Endothelial cell of umbilical vein (primary cell): ENCODE measurements around the gene GTSF1L. TPM values are rescaled to one million over a fixed set of nuclear protein-coding genes. Genes with fewer than 3 reads are reported as not detected.

ENCODE experiments used
- BruUV-seq: library from RNA; stranded (reverse); fragments of 400-500 nt; replicated peaks from 2 replicates; lab custom pipeline; 2021; lab: Mats Ljungman, UMichigan
- CTCF ChIA-PET: fragments of 300-600, 350-600 bp; sonication (Branson Sonifier 250); formaldehyde crosslinking; loops from one replicate; lab custom pipeline; 2021; ENCODE audit warnings: antibody characterized with exemption, inconsistent platforms; lab: Charles Lee
- POLR2A ChIA-PET: fragments of 300-600, 350-600 bp; sonication (Branson Sonifier 250); formaldehyde crosslinking; loops from one replicate; lab custom pipeline; 2021; ENCODE audit warnings: antibody characterized with exemption, inconsistent platforms; lab: Charles Lee
- DNase-seq: peaks from one replicate; pipeline ENCODE4 v3.0.0-alpha.2; 2011; ENCODE audit warnings: low read depth, low spot score
- FAIRE-seq: peaks from 2 replicates; lab custom pipeline; 2011; peaks lifted over from hg19 to GRCh38; lab: Jason Lieb, UNC
- H2AFZ ChIP-seq: 2 replicates; pipeline ENCODE4 v1.6.0; 2012; ENCODE audit warnings: low read depth, low read length, control low read depth, inconsistent platforms
- H3K27ac ChIP-seq: 2 replicates; pipeline ENCODE4 v1.5.1; 2011; ENCODE audit warnings: low read depth, mild to moderate bottlenecking, control low read depth, low read length, moderate library complexity; ENCODE audit not compliant: insufficient read depth
- H3K27me3 ChIP-seq, 2 experiments: 2 replicates each; pipeline versions ENCODE4 v1.6.0 to v1.6.1; 2011; ENCODE audit warnings: low read length in 2 of 2, mixed read lengths in 1 of 2; ENCODE audit not compliant: control insufficient read depth in 2 of 2, insufficient read depth in 2 of 2
- H3K36me3 ChIP-seq, 2 experiments: 2 replicates in 1 of 2; 3 replicates in 1 of 2; pipeline ENCODE4 v1.5.1; 2011; ENCODE audit warnings: low read length in 2 of 2, mild to moderate bottlenecking in 1 of 2, moderate library complexity in 1 of 2; ENCODE audit not compliant: control insufficient read depth in 2 of 2, insufficient read depth in 2 of 2; ENCODE audit errors: extremely low read depth in 1 of 2
- H3K4me1 ChIP-seq: 3 replicates; pipeline ENCODE4 v1.5.1; 2011; ENCODE audit warnings: mild to moderate bottlenecking, low read length; ENCODE audit not compliant: control insufficient read depth, insufficient read depth; ENCODE audit errors: extremely low read depth
- H3K4me2 ChIP-seq: 2 replicates; pipeline ENCODE4 v1.6.1; 2011; ENCODE audit warnings: low read length, control low read depth, mixed read lengths; ENCODE audit not compliant: insufficient read depth
- H3K4me3 ChIP-seq, 3 experiments: fragments of 200-600 bp in 1 of 3; sonication (generic), shearing (Covaris generic) in 1 of 3; replicated peaks in 1 of 3; 2 replicates each; pipeline ENCODE4 v1.5.1; 2011 to 2016; ENCODE audit warnings: control low read depth in 3 of 3, low read length in 3 of 3, mild to moderate bottlenecking in 2 of 3, inconsistent platforms in 1 of 3, low read depth in 1 of 3, moderate library complexity in 1 of 3; ENCODE audit not compliant: insufficient read depth in 1 of 3
- H3K79me2 ChIP-seq: 2 replicates; pipeline ENCODE4 v1.6.0; 2012; ENCODE audit warnings: low read length, inconsistent platforms; ENCODE audit not compliant: control insufficient read depth, insufficient read depth
- H3K9ac ChIP-seq: replicated peaks from 2 replicates; pipeline ENCODE3; 2011; ENCODE audit warnings: low read length, control low read depth; ENCODE audit not compliant: insufficient read depth; ENCODE audit errors: extremely low read depth
- H3K9me1 ChIP-seq: replicated peaks from 3 replicates; pipeline ENCODE4 v1.6.0; 2011; ENCODE audit warnings: mild to moderate bottlenecking, low read length; ENCODE audit not compliant: control insufficient read depth, insufficient read depth; ENCODE audit errors: extremely low read depth
- H3K9me3 ChIP-seq: replicated peaks from 2 replicates; pipeline ENCODE4 v1.5.1; 2012; ENCODE audit warnings: low read length, inconsistent platforms; ENCODE audit not compliant: control insufficient read depth, insufficient read depth
- H4K20me1 ChIP-seq: replicated peaks from 2 replicates; pipeline ENCODE3; 2011; ENCODE audit warnings: mild to moderate bottlenecking, low read length; ENCODE audit not compliant: control insufficient read depth, insufficient read depth; ENCODE audit errors: extremely low read depth
- CTCF ChIP-seq, 2 donors: IDR thresholded peaks; 1 replicate in 1 of 2; 2 replicates in 1 of 2; pipeline ENCODE4 v1.5.1; 2011; ENCODE audit warnings: low read length in 2 of 2, mild to moderate bottlenecking in 2 of 2, moderate library complexity in 2 of 2, control low read depth in 1 of 2, inconsistent platforms in 1 of 2, low read depth in 1 of 2; ENCODE audit not compliant: insufficient read depth in 1 of 2; ENCODE audit errors: extremely low read depth in 1 of 2
- EZH2 ChIP-seq: IDR thresholded peaks from 2 replicates; pipeline ENCODE4 v1.6.1; 2012; ENCODE audit warnings: borderline replicate concordance, low read depth, mild to moderate bottlenecking, moderate library complexity, low read length, inconsistent platforms; ENCODE audit not compliant: severe bottlenecking
- FOS ChIP-seq: IDR thresholded peaks from 2 replicates; pipeline ENCODE4 v1.6.1; 2011; ENCODE audit warnings: mild to moderate bottlenecking, low read length, moderate library complexity, borderline replicate concordance; ENCODE audit not compliant: insufficient read depth
- JUN ChIP-seq: IDR thresholded peaks from 2 replicates; pipeline ENCODE4 v1.6.1; 2011; ENCODE audit warnings: borderline replicate concordance, low read depth; ENCODE audit not compliant: insufficient read length, insufficient read depth
- POLR2A ChIP-seq: IDR thresholded peaks from 2 replicates; pipeline ENCODE4 v1.6.1; 2012; ENCODE audit warnings: low read depth, mild to moderate bottlenecking, control low read depth, low read length
- POLR2AphosphoS5 ChIP-seq: IDR thresholded peaks from 2 replicates; pipeline ENCODE4 v1.6.1; 2012; ENCODE audit warnings: low read depth, mild to moderate bottlenecking, control low read depth, low read length, moderate library complexity; ENCODE audit not compliant: insufficient read depth
- dilution Hi-C: fragments of 300-500 bp; cut with MboI; formaldehyde crosslinking; loops from one replicate; pipeline ENCODE4 v1.15.0; 2019; ENCODE audit warnings: low sequenced_read_pairs; ENCODE audit not compliant: extremely low pct_ligation_motif_present
- intact Hi-C: fragments of 100-400 bp; cut with micrococcal nuclease; formaldehyde crosslinking; loops from one replicate; pipeline ENCODE4 v1.10.0; 2022
- polyA plus RNA-seq, 4 experiments: library from polyadenylated mRNA; depleted of rRNA in 3 of 4; stranded (reverse) in 3 of 4; unstranded in 1 of 4; fragments of >200 nt; gene quantifications; 2 replicates each; pipeline versions ENCODE4 v1.2.1 to v1.2.3, GENCODE V29; 2011 to 2012; ENCODE audit warnings: missing spikeins in 1 of 4
- total RNA-seq: library from RNA; stranded (reverse); gene quantifications from 2 replicates; pipeline ENCODE4 v1.2.3, GENCODE V29; 2021

The GTSF1L gene
- total and polyA plus RNA-seq, 2 donors (not counting 3 experiments of a cell fraction or from before 2014, with no cell fraction given): not detected

GRCh38 chr20:43752051-43752360 lies 25.2 kb upstream of the GTSF1L start:
- H2AFZ ChIP-seq: peak overlapping the region; percentile 35
- peaks cover 12% of the 10 kb centered on the region for H3K4me1 ChIP-seq
- DNase-seq (no peak), FAIRE-seq (no peak)
- no peak overlapping the region for H3K27ac ChIP-seq
- H3K36me3 ChIP-seq: no peaks in the 10 kb centered on the region
- no peak overlapping the region for H3K4me3 ChIP-seq
- H3K79me2 ChIP-seq: no peaks in the 10 kb centered on the region
- CTCF ChIA-PET: interaction anchor here (1.0 to 9.9 kb wide), 5 partner anchors 15 to 329 kb away, joined by 3 to 191 read pairs (median 3); no protein-coding TSS in a partner anchor
- H3K9ac ChIP-seq: no peak overlapping the region
- no peaks in the 10 kb centered on the region for H3K27me3 ChIP-seq
- no peaks in the 10 kb centered on the region for H3K9me3 ChIP-seq
- H4K20me1 ChIP-seq: no peaks in the 10 kb centered on the region
- dilution Hi-C loops: loop anchor here (25.0 kb wide), 1 partner anchor 160 kb away; the partner anchor contains the start of gene TOX2
- no peaks in the 10 kb centered on the region for H3K9me1 ChIP-seq
- intact Hi-C loops: no loop called here
- POLR2A ChIA-PET: no interaction called here
- H3K4me2 ChIP-seq: peak overlapping the region; percentile 1
- TF ChIP-seq JUN (no peak), POLR2A (no peak), CTCF (IDR thresholded peaks at IDR 0.05; ENCODE audit: extremely low read depth in 1 of 2, insufficient read depth in 1 of 2, low read depth in 1 of 2, low read length in 2 of 2) (no peak), POLR2AphosphoS5 (no peak), EZH2 (no peak), FOS (no peak)
- no TSS peak for BruUV-seq
